ENCODE results near the gene OR2T6.

OR2T6 gene

GRCh38 chr1:248402748-248403147 is 27.2 kb downstream of the OR2T6 start, which contains the start of gene OR2T1:
OR2T1 (plus strand) TSS chr1:248403048; CDS start chr1:248406148, 3,100 bp downstream.
- Histone ChIP-seq H2AFZ (ENCODE audit: low read length) (no peak within 1 kb of the TSS), H3K4me1 (ENCODE audit: insufficient read depth, low read length, poor library complexity, severe bottlenecking) (no peaks in the 10 kb centered on the region), H3K9me2 (replicated peaks; ENCODE audit: low read depth, low read length) (no peaks in the 10 kb centered on the region), H3K9ac (ENCODE audit: low read depth, low read length, poor library complexity, severe bottlenecking) (no peak within 1 kb of the TSS), H3F3A (ENCODE audit: low read depth) (peaks cover 2% of the 10 kb centered on the region; the same call in 1 of the 2 replicates), H3K27me3 (ENCODE audit: insufficient read depth, low read length, poor library complexity, severe bottlenecking) (no peaks in the 10 kb centered on the region), H4K20me1 (ENCODE audit: insufficient read depth, low read length, poor library complexity, severe bottlenecking) (no peaks in the 10 kb centered on the region), H3K4me2 (ENCODE audit: low read depth, low read length, poor library complexity, severe bottlenecking) (no peak within 1 kb of the TSS), H3K79me2 (ENCODE audit: insufficient read depth, low read length) (no peaks in the 10 kb centered on the region), H3K9me3 (ENCODE audit: insufficient read depth, low read depth, low read length) (peaks cover 4% of the 10 kb centered on the region; the same call in 1 of the 2 replicates), H3K36me3 (ENCODE audit: insufficient read depth, low read length) (no peaks in the 10 kb centered on the region), H3K4me3 (ENCODE audit: low read length, poor library complexity, severe bottlenecking) (no peak within 1 kb of the TSS)
- TF ChIP-seq CTCF (conservative IDR thresholded peaks at IDR 0.05; ENCODE audit: low read length), result no peak
- no peak for TF ChIP-seq EZH2phosphoT487 (IDR thresholded peaks at IDR 0.05; ENCODE audit: borderline replicate concordance)

GRCh38 chr1:248404024-248404423 is 28.5 kb downstream of the OR2T6 start:
- Histone ChIP-seq H3K9me2 (replicated peaks; ENCODE audit: low read depth, low read length) (no peaks in the 10 kb centered on the region), H3K27me3 (ENCODE audit: insufficient read depth, low read length, poor library complexity, severe bottlenecking) (no peaks in the 10 kb centered on the region), H3K36me3 (ENCODE audit: insufficient read depth, low read length) (no peaks in the 10 kb centered on the region), H4K20me1 (ENCODE audit: insufficient read depth, low read length, poor library complexity, severe bottlenecking) (no peaks in the 10 kb centered on the region), H2AFZ (ENCODE audit: low read length) (no peak overlapping the region), H3K9me3 (ENCODE audit: insufficient read depth, low read depth, low read length) (peaks cover 4% of the 10 kb centered on the region; the same call in 1 of the 2 replicates), H3K9ac (ENCODE audit: low read depth, low read length, poor library complexity, severe bottlenecking) (no peak overlapping the region), H3K4me1 (ENCODE audit: insufficient read depth, low read length, poor library complexity, severe bottlenecking) (no peaks in the 10 kb centered on the region), H3K79me2 (ENCODE audit: insufficient read depth, low read length) (no peaks in the 10 kb centered on the region), H3K4me2 (ENCODE audit: low read depth, low read length, poor library complexity, severe bottlenecking) (no peak overlapping the region), H3K4me3 (ENCODE audit: low read length, poor library complexity, severe bottlenecking) (no peak overlapping the region), H3F3A (ENCODE audit: low read depth) (peaks cover 2% of the 10 kb centered on the region; the same call in 1 of the 2 replicates)
- TF ChIP-seq EZH2phosphoT487 (IDR thresholded peaks at IDR 0.05; ENCODE audit: borderline replicate concordance), result no peak
- TF ChIP-seq CTCF (conservative IDR thresholded peaks at IDR 0.05; ENCODE audit: low read length), result peak; percentile 43

GRCh38 chr1:248406721-248407692 is 31.5 kb downstream of the OR2T6 start:
- H3F3A ChIP-seq (ENCODE audit: low read depth), result peaks cover 2% of the 10 kb centered on the region; the same call in 1 of the 2 replicates
- no peak for TF ChIP-seq EZH2phosphoT487 (IDR thresholded peaks at IDR 0.05; ENCODE audit: borderline replicate concordance)
- TF ChIP-seq CTCF (conservative IDR thresholded peaks at IDR 0.05; ENCODE audit: low read length), result no peak
- H3K27me3 ChIP-seq (ENCODE audit: insufficient read depth, low read length, poor library complexity, severe bottlenecking), result no peaks in the 10 kb centered on the region
- H3K9me3 ChIP-seq (ENCODE audit: insufficient read depth, low read depth, low read length), result peaks cover 4% of the 10 kb centered on the region; the same call in 1 of the 2 replicates
- no peaks in the 10 kb centered on the region for H4K20me1 ChIP-seq (ENCODE audit: insufficient read depth, low read length, poor library complexity, severe bottlenecking)
- no peaks in the 10 kb centered on the region for H3K9me2 ChIP-seq (replicated peaks; ENCODE audit: low read depth, low read length)
- H3K4me2 ChIP-seq (ENCODE audit: low read depth, low read length, poor library complexity, severe bottlenecking), result no peak overlapping the region
- H3K36me3 ChIP-seq (ENCODE audit: insufficient read depth, low read length), result no peaks in the 10 kb centered on the region
- no peak overlapping the region for H3K9ac ChIP-seq (ENCODE audit: low read depth, low read length, poor library complexity, severe bottlenecking)
- H3K4me1 ChIP-seq (ENCODE audit: insufficient read depth, low read length, poor library complexity, severe bottlenecking), result no peaks in the 10 kb centered on the region
- no peak overlapping the region for H3K4me3 ChIP-seq (ENCODE audit: low read length, poor library complexity, severe bottlenecking)
- H2AFZ ChIP-seq (ENCODE audit: low read length), result no peak overlapping the region
- H3K79me2 ChIP-seq (ENCODE audit: insufficient read depth, low read length), result no peaks in the 10 kb centered on the region
